Cerebellar nuclear complex (tissue), 1 donor: ENCODE data around the gene OPCML.
A peak's percentile ranks its signal among the peaks of the same experiment; 100 is the strongest.

ENCODE experiments used
- DNase-seq, 2 experiments: peaks; one replicate each; lab custom pipeline; 2025; lab: John Stamatoyannopoulos, UW

The OPCML gene

DNA sequence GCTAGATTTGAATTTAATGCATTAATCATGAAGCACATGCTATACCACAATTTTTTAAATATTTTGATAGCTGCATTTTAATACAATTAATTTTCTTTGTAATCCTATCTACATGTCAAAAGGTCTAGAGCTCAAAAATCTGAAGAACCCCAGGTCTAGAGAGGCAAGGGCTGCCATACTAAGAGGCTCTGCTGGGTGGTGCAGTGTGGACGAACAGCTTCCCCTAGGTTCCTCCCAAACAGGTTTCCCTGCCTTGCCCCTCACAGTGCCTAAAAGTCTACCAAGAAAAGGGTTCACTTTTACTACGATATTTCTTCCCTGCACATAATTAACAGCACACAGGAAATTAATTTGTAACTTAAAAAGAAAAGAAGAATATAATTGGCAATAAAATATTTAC, 681.1 kb downstream of the OPCML start:
- DNase-seq, result no peak

DNA sequence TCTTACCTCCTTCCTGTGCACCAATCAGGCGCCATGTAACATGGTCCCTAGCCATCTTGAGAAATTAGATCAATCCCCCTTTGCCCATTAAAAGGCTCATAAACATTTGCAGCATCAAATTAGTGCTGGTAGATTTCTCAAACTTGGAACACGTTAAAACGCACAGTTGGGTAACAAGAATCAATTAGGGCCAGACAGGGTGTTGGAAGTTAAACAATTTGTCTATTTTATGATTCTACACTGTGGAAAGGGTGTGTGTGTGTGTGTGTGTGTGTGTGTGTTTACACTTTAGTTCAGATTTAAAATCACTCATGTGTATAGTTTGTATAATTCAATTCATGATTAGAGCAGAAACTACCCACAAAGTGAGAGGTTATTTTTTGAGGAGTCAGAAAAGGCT, 682.0 kb downstream of the OPCML start:
- no peak for DNase-seq

DNA sequence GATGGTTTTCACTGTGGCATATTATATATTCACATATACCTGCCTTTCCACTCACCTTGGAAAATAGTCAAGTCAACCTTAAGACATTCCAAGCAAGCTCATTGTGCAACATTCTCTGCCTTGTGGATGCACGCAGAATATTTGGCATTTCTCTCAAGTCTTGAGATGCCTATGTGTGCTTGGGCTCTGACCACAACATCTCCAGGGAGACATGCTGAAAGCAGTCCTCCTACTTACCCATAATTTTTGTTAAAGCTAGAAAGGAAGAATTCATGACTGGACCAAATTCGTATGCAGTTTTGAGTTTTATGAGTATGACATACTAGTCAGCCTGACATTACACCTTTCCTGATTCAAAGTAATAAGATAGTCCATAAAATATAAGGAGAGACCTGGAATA, 684.0 kb downstream of the OPCML start:
- DNase-seq, result no peak

DNA sequence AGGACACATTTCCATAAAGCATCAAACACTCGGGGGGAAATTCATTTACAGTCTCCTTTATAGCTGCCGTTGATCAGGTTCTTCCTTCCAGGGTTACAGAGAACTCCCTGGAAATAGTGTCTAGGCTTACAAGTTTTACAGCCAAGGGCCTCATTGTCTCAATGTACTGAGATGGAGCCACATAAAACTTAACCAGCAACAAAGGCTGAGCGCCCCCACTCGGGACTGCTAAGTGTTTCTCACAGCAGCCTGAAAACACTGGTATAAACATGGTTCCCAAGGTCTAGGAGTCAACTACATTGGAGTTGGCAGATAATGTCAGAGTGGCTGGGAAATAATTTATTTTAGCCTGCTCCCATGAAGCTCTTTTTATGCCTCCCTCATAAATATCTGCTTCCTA, 686.2 kb downstream of the OPCML start:
- no peak for DNase-seq

DNA sequence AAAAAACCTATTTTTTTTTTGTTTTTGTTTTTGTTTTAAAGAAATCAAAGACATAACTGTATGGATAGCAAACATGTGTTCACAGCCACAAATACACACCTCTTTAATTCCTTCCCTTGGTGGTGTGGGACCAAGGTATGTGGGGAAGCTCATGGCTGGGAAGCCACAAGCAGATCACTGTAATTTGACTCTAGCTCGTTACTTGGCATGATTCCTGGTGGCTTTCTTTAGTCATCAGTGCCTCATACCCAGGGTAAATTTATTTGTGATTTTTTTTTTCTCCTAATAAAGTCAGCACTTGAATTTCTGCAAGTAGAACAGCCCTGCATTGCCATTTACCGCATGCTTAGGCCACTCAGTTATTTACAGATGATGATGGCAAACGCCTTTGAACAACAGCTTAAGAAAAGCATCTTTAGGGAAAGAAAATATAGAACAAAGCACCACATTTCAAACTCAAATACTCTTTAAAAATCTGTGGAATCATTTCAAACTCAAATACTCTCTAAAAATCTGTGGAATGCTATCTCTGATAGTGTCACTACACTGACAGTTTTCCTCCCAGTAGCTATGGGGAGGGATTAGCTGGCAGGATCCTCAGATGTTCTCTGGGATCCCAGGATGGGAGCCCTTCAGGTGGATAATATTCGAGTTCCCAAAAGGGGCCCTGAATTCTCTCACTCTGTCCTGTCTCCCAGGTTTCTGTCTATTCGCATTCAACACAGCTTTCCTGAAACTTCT, 687.2 kb downstream of the OPCML start:
- DNase-seq, result no peak

DNA sequence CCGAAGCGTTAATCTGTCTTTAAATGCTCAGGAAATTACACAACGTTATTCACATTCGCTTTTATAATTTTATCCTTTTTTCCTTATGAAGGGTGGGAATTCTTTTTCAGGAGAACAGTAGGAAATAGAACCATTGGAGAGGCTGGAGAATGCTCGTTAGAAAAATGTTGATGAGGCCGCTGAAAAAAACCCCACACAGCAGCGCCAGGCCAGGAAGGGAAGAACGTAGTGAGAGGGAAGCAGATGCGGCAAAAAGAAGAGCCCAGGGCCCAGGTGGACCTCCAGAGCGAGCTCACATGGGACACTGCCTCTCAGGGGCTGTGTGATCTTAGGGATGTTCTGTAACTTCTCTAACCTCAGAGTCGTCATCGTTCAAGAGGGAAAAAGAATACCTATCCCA, 691.6 kb downstream of the OPCML start:
- DNase-seq, result no peak

DNA sequence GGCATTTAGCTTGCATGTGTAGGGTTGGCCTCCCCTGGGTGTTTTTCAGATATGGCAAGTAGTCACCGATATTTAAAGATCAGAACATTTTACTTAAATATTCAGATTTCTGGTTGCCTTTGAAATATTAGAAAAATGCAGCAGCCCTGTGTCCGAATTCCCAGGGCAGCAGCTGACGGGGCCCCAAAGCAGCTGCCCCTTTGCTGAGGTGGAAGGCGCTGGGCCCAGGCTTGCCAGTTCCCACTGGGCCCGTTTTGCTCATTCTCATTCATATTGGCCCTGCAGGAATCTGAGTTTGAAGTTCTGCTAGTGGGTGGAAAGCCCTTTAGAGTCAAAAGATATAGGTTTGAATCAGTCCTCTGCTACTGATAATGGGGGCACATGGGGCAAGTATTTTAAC, 692.1 kb downstream of the OPCML start:
- DNase-seq, result no peak

DNA sequence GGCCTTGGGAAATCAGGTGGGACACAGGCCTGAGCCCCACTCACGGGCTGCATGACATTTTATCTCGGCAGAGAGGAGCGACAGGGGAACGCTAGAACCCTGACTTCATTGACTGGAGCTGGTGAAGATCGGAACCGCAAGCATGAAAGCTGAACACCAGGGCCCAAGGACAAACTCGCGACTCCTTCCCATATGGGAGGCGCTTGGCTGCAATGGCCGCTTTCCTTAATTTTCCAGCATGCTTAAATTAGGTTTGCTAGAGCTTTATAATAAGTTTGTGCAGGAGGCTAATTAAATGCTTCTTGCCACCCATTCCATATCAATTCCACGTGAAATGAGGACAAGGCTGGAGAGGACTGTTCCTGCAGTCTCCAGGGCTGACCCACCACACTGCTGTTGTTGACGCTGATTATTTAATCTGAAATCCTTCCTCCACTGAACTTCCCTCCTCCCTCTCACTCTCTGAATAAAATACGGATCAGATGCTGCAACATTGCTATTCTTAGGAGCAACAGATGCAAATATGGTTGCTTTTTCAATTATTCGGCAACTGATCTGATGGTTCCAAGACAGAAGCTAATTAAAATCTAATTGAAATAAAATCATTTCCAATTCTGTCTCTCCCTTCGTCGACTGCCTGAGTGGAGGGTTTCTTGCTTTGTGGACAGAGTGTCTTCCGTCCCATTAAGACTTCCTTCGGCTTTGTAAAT, 692.9 kb downstream of the OPCML start:
- no peak for DNase-seq

DNA sequence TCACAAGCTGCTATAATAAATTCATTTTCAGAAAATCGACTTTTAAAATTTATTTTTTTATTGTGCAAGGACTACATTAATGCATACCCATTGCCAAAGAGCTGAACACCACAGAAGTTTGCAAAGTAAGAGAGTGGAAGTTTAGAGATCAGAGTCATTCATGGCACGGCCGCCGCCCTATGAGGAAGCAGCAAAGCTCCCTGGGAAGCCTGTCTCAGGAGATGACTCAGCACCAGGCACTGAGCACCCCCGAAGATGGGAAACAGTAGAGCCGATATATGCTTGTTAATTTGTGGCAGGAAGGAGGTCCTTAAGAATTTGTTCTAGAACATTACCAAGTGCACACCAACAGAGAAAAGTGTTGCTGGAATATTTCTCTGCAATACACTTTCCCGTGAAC, 693.7 kb downstream of the OPCML start:
- no peak for DNase-seq

DNA sequence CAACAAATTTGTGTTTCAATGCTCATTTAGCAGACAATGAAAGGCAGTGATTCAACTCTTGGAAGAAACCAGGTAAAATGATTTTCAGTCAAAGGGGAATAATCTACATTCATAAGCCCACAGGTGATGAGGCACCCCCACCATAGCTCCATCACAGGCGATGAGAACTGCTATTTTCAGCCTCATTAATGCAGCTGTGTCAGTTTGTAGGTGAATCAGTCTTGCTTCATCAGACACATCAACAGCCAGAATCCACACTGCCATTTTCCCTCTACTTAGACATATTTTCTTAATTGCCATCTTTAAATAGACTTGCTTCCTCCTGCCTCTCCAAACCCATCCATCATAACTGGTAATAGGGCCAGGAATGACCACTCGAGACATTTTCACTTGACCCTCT, 701.0 kb downstream of the OPCML start:
- DNase-seq, result no peak

DNA sequence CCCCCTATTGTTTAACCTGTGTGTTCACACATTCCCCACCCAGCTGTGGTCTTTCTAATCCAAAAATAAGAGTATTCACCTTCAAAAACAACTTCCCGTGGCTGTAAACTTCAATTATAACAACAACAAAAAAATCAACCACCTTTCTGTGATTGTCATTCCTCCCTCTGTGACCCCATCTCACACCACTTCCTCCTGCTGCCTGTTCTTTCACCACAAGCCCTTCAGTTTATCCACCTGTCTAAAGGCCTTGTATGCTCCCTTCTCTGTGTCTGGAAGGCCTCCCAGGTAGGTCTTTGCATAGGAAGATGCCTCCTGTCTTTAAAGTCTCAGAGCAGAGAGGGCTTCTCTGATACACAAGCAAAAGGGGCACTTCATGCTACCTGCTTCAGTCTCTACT, 707.7 kb downstream of the OPCML start:
- DNase-seq, result no peak

DNA sequence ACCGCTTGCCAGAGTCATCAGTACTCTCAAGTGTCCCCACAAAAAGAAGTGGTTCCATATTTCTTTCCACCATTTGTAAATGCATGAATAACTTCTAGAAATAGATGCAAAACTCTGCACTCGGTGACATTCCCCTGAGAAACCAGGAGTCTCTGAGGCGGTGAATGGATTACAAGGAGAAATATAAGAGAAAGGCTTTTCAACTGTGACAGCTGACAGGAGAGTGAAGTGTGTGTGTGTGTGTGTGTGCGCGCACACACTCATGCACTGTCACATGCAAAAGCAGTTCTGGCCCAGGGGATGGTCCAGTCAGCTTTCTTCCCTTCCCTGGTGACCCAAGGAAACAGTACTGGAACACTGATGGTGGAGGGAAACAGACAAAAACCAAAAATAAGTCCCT, 710.0 kb downstream of the OPCML start:
- no peak for DNase-seq

DNA sequence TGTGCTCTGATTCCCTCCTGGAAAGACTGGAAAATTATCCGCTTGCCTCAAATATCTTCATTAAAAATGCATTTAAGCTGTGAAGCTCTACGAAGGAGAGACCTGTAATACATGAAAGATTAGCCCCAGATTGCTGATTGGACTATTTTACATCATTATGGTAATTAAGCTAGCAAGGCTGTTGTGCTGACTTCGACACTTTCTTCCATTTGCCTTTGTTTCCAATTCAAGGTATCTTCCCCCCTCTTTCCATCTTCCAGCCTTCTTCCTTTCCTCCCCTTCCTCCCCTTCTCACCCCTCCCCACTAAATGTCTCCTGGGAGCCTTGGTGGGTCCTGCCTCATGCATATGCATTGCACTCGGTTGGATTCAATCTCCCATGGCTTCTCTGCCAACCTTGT, 710.8 kb downstream of the OPCML start:
- no peak for DNase-seq

DNA sequence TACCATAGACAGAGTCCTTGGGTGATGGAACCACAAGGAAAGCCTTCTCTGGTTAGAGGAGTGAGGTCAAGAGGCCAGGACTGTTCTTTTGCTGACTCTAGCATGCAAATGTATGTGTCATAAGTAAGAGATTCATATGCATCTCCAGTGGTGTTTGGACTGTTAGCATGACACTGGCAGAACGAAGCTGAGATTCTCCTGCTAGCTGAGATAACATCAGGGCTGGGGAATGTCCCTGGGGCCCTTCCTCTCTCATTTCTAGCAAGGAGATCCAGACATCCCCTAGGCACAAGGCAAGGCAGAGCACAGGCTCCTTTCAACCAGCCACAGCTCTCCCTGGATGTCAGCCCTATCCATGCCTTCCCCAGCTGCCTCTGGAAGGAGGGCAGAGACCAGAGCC, 711.3 kb downstream of the OPCML start:
- no peak for DNase-seq

DNA sequence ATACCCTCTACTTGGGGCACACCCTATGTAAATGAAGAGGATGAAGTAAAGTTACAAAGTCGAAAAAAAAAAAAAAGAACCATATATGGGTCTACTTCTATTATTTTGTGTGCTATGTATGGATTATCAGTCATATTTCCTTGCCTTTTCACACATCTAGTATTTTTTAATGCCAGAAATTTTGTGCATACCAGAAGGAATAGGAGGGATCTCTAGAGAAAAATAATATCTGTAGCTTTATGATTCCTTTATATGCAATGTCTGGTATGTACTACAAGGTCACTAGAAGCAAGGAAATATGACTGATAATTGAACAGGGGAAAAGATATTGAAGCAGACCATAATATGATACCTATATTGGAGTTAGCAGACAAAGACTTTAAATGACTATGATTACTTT, 713.4 kb downstream of the OPCML start:
- no peak for DNase-seq

DNA sequence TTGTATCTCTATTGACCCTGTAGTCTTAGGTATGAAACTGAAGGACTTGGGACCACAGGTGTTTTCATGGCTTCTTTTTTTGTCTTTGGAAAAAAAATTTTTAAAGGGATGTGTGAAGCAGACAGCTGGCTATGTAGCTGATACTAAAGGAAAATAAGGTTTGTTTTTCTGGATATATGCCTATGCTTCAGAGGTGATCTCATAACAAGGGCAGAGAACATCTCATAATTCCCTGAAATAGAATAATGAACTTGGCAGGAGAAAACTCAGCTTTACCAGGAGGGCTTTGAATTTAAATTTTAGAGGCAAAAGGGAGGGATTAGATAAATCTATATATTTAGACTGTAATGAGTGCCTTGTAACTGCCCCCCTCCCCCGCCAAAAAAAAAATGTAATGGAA, 714.9 kb downstream of the OPCML start:
- no peak for DNase-seq

DNA sequence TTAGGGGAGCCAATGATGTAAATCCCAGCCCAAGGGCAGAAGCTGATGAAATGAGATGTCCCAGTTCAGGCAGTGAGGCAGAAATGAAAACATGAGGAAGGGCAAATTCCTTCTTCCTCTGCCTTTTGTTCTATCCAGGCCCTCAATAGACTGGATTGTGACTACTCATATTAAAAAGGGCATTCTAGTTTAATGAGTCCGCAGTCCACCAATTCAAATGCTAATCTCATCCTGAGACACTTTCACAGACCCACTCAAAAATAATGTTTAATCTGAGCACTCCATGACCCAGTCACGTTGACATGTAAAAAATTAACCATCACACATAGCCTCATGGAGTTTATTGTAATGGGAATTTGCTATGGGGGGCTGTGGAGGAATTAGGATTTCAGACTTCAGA, 717.9 kb downstream of the OPCML start:
- DNase-seq, result no peak

DNA sequence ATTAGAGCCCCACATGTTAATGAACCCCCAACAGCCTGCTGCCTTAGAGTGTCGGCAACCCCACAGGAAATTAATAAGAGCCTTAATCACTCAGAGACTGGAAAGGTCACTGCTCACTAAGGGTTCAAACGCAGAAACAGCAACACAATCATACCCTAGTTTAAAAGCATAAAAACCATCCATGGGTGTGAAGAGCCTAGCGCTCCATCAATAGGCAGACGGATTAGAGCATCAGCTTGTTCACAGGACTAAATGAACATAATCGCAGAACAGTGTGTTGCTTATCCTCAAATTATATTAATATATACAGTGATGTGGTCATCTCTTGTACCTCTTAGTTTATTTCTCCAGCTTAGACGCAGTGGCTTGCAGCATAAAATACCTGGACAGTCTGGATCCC, 720.7 kb downstream of the OPCML start:
- DNase-seq, result no peak

DNA sequence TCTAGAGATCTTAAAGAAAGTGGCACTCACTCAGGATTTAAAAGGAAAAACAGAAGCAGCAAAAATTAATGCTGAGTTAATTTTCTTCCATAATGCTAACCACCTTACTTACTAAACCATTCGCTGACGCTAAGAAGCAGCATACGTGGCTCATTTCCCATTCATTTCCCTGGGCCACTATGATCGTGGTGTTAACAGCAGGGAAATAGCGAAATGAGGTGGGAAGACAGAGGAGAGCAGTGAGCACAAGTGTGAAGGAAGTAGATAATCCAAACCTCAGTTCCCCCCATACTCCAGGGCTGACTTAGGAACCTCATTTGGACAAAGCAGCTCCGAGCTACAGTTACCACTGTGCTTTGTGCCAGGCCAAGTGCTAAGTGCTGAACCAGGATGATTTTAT, 723.2 kb downstream of the OPCML start:
- DNase-seq, result no peak

DNA sequence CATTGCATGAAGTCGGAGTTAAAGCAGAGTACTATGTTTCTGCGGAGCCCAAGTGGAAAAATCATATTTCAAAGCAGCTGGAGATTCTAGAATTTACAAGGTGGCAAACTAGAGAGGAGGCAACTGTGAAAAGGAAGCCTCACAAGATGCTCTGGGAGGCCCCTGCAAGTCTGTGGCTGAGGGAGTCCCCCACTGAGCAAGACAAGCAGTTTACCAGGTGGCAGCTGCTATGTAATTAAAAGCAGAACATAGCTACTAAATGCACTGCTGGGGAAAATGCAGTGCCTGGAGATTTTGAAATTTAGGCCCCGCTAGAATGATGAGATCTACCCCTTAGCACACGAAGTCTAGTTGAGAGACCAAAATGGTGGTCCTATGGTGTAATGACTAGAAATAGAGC, 728.0 kb downstream of the OPCML start:
- DNase-seq, result peak in 1 of 2 experiments; percentile 28

DNA sequence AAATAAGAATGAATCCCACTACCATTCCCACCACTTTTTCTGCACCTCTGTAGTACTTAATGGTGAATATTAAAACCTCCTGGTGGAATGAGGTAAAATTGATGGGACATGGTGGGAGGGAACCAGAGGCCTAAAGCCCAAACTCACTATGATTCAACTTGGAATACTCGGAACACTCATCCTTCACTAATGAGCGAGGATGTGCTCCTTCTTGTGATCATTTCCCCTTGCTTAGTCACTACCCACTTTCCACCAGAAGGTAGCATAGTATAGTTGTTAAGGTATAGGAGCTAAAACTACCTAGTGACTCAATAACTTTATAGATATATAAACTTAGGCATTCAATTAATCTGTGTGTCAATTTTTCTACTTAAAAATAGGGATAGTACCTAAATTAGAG, 728.9 kb downstream of the OPCML start:
- DNase-seq, result no peak

DNA sequence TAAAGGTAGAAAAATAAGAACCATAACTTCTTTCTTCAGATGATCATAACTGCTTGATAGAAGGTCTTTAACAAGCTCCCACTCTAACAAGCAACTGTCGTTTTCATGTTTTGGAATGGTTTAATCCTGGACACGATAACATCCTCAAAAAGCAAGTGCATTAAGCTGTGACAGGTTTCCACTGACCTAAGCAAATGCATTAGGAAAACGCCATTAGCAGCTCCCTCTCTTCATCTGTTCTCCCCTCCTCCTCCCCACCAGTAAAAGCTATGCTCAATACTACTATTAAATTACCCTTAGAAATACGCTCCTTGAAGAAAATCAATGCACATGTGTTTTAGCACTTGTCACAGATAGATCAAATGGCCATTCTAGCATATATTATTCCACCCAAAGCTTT, 729.4 kb downstream of the OPCML start:
- DNase-seq, result no peak

DNA sequence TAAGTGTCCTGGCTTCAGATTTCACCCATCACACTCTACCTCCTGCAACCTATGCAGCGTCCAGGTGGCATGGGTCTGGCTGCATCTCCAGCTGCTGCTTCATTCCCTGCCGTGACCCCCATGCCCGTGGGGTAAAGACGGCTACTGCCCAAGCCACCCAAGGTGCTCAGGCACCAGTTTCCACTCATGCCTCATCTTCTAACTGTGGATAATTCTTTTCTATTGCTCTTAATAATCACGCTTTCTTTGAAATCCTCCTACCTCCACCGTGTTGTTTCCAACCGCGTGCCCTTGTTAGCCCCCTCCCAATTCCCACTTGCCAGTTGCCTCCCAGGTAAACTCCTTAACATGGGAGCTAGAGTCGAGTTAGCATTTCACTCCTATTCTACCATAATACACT, 738.5 kb downstream of the OPCML start:
- no peak for DNase-seq
